CD8-positive, alpha-beta memory T cell (primary cell): ENCODE measurements around the gene MICALL2. TPM values are rescaled to one million over a fixed set of nuclear protein-coding genes. Genes with fewer than 3 reads are reported as not detected.

Experiments
- CTCF ChIA-PET: fragments of 350-600 bp; sonication (Branson Sonifier 250); formaldehyde crosslinking; loops from one replicate; lab custom pipeline; 2021; ENCODE audit warnings: antibody characterized with exemption; lab: Charles Lee
- POLR2A ChIA-PET: fragments of 350-600 bp; sonication (Branson Sonifier 250); formaldehyde crosslinking; loops from one replicate; lab custom pipeline; 2021; ENCODE audit warnings: antibody characterized with exemption; lab: Charles Lee
- DNase-seq, 5 donors: peaks; one replicate each; pipeline versions ENCODE4 v3.0.0 to v3.0.0-alpha.2; 2020 to 2022; ENCODE audit warnings: mixed read lengths in 1 of 5
- H3K27ac ChIP-seq: one replicate; pipeline ENCODE4 v1.7.0; 2013; ENCODE audit warnings: low read depth, mild to moderate bottlenecking, low read length, moderate library complexity
- H3K27me3 ChIP-seq: 2 replicates; pipeline ENCODE4 v1.7.0; 2013; ENCODE audit warnings: low read length, mild to moderate bottlenecking; ENCODE audit not compliant: insufficient read depth, poor library complexity, severe bottlenecking
- H3K36me3 ChIP-seq: 2 replicates; pipeline ENCODE4 v1.7.0; 2013; ENCODE audit warnings: mild to moderate bottlenecking, low read length, moderate library complexity; ENCODE audit not compliant: insufficient read depth
- H3K4me1 ChIP-seq: 2 replicates; pipeline ENCODE4 v1.7.0; 2013; ENCODE audit warnings: mild to moderate bottlenecking, low read length, moderate library complexity; ENCODE audit not compliant: insufficient read depth
- H3K4me3 ChIP-seq: 2 replicates; pipeline ENCODE4 v1.7.0; 2013; ENCODE audit warnings: mild to moderate bottlenecking, low read length
- H3K9me3 ChIP-seq: 2 replicates; pipeline ENCODE4 v1.7.0; 2013; ENCODE audit warnings: mild to moderate bottlenecking, low read length
- H3K27ac Mint-ChIP-seq, 8 donors: one replicate each; pipeline ENCODE4 v1.8.0; 2020 to 2021; ENCODE audit warnings: mixed read lengths in 8 of 8, mild to moderate bottlenecking in 6 of 8, inconsistent platforms in 3 of 8, moderate library complexity in 3 of 8
- H3K27me3 Mint-ChIP-seq, 2 donors: one replicate each; pipeline ENCODE4 v1.8.0; 2020 to 2021; ENCODE audit warnings: mixed read lengths in 2 of 2, mild to moderate bottlenecking in 1 of 2, moderate library complexity in 1 of 2
- H3K36me3 Mint-ChIP-seq, 3 donors: one replicate each; pipeline ENCODE4 v1.8.0; 2020 to 2021; ENCODE audit warnings: mixed read lengths in 3 of 3, inconsistent platforms in 1 of 3, mild to moderate bottlenecking in 1 of 3
- H3K4me1 Mint-ChIP-seq, 3 donors: one replicate each; pipeline ENCODE4 v1.8.0; 2020 to 2021; ENCODE audit warnings: mixed read lengths in 3 of 3, inconsistent platforms in 1 of 3, mild to moderate bottlenecking in 1 of 3
- H3K4me3 Mint-ChIP-seq, 7 donors: one replicate each; pipeline ENCODE4 v1.8.0; 2020 to 2021; ENCODE audit warnings: mixed read lengths in 7 of 7, mild to moderate bottlenecking in 6 of 7, moderate library complexity in 4 of 7, inconsistent platforms in 2 of 7
- H3K9me3 Mint-ChIP-seq, 5 donors: one replicate each; pipeline ENCODE4 v1.8.0; 2020 to 2022; ENCODE audit warnings: mixed read lengths in 5 of 5, mild to moderate bottlenecking in 3 of 5, moderate library complexity in 2 of 5, inconsistent platforms in 1 of 5
- polyA plus RNA-seq: library from polyadenylated mRNA; unstranded; fragments of 300-500 nt; fragmentation: Illumina TruSeq; gene quantifications from one replicate; pipeline ENCODE4 v1.2.3, GENCODE V29; 2021
- total RNA-seq, 2 experiments: library from RNA; stranded (reverse); gene quantifications; one replicate each; pipeline ENCODE4 v1.2.3, GENCODE V29; 2021

The MICALL2 gene
- total and polyA plus RNA-seq, 3 experiments from 2014 or later: 0.71 to 2.3 (median 2.1) TPM

- H3K4me3 Mint-ChIP-seq: peak overlapping the region in 1 of 7 donors; percentile 12
These were observed 40.6 kb downstream of the MICALL2 start for GRCh38 chr7:1418505-1419309.

GRCh38 chr7:1415389-1415990, 43.8 kb downstream of the MICALL2 start:
- H3K4me3 Mint-ChIP-seq: no peak overlapping the region
- no peaks in the 10 kb centered on the region for H3K36me3 Mint-ChIP-seq
- ChIA-PET POLR2A (no interaction called here), CTCF (no interaction called here)
- Histone ChIP-seq H3K4me3 (no peak overlapping the region), H3K27me3 (no peaks in the 10 kb centered on the region), H3K9me3 (no peaks in the 10 kb centered on the region), H3K36me3 (no peaks in the 10 kb centered on the region), H3K27ac (no peak overlapping the region), H3K4me1 (peaks cover 23% of the 10 kb centered on the region)
- DNase-seq: no peak
- no peaks in the 10 kb centered on the region for H3K9me3 Mint-ChIP-seq
- no peak overlapping the region for H3K27ac Mint-ChIP-seq
- H3K27me3 Mint-ChIP-seq: no peaks in the 10 kb centered on the region
- H3K4me1 Mint-ChIP-seq: peaks cover 25 to 30% (median 28%) of the 10 kb centered on the region in 3 donors

More at GRCh38 chr7:1418505-1419309, 40.6 kb downstream of the MICALL2 start:
- no peaks in the 10 kb centered on the region for H3K36me3 ChIP-seq
- H3K36me3 Mint-ChIP-seq: no peaks in the 10 kb centered on the region
- H3K9me3 Mint-ChIP-seq: no peaks in the 10 kb centered on the region
- peaks cover 1 to 7% of the 10 kb centered on the region in 2 donors for H3K27me3 Mint-ChIP-seq
- H3K27me3 ChIP-seq: no peaks in the 10 kb centered on the region
- no peaks in the 10 kb centered on the region for H3K9me3 ChIP-seq
- DNase-seq: no peak
- H3K27ac ChIP-seq: no peak overlapping the region
- peaks cover 14% of the 10 kb centered on the region for H3K4me1 ChIP-seq
- H3K4me3 ChIP-seq: no peak overlapping the region
- ChIA-PET POLR2A (interaction anchor here (0.6 kb wide), 1 partner anchor 318 kb away, joined by 4 read pairs; no protein-coding TSS in a partner anchor), CTCF (interaction anchor here (0.8 to 1.2 kb wide), 4 partner anchors 10 to 59 kb away, joined by 3 to 5 read pairs (median 3); no protein-coding TSS in a partner anchor)
- peaks cover 20 to 24% (median 24%) of the 10 kb centered on the region in 3 donors for H3K4me1 Mint-ChIP-seq
- peak overlapping the region in 1 of 8 donors; percentile 23 for H3K27ac Mint-ChIP-seq

- Mint-ChIP-seq H3K4me1 (peaks cover 23 to 28% (median 27%) of the 10 kb centered on the region in 3 donors), H3K9me3 (no peaks in the 10 kb centered on the region), H3K27me3 (peaks cover 0 to 5% of the 10 kb centered on the region in 2 donors), H3K36me3 (no peaks in the 10 kb centered on the region), H3K4me3 (no peak overlapping the region), H3K27ac (no peak overlapping the region)
- ChIA-PET CTCF (no interaction called here), POLR2A (no interaction called here)
- Histone ChIP-seq H3K4me1 (peaks cover 23% of the 10 kb centered on the region), H3K27ac (no peak overlapping the region), H3K36me3 (no peaks in the 10 kb centered on the region), H3K9me3 (no peaks in the 10 kb centered on the region), H3K27me3 (no peaks in the 10 kb centered on the region), H3K4me3 (no peak overlapping the region)
- DNase-seq: no peak
These were observed 45.2 kb downstream of the MICALL2 start for GRCh38 chr7:1413936-1414639.

DNA sequence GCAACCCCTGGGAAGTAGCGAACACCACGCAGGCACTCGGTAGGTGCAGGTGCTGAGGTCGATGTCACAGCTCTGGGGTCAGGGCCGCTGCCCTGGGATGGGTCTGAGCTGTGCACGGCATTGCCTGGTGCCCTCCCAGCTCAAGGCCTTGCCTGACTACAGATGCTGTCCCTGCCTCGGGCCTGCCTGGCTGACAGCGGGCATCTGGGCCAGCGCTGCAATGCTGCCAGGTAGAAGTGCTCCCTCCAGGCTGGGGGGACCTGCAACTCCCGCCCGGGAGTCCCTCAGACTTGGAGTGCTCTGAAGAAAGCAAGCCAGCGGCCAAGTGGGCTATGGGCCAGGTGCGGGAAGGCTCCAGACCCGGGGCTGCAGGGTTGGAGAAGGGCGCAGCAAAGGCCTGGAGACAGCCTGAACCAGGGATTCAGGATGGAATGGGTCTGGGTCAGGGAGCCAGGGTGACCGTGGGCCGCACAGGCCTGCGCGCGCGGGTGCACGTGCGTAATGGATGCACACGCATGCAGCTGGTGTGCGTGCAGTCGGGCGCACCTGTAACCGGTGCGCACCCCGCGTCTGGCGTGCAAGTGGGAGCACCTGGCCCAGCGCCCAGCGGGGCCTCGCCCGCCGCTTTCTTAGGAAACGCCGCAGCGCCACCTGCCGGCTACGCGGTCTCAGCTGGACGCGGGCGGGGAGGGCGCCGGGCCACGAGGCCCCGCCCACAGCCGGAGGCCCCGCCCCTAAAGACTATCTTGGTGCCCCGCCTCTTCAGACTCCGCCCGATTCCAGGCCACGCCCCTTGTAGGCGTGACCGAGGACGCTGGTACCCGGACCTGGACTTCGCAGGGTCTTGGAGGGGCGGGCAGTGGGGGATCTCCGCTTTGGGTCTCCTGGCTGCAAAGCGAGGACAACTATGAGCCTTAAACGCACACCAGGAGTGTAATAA, 46.7 kb downstream of the MICALL2 start:
- peaks cover 5 to 10% of the 10 kb centered on the region in 2 donors for H3K27me3 Mint-ChIP-seq
- H3K4me3 Mint-ChIP-seq: peak overlapping the region in 6 of 7 donors; percentile 31 to 64 (median 50)
- peaks cover 16% of the 10 kb centered on the region for H3K4me1 ChIP-seq
- no peaks in the 10 kb centered on the region for H3K27me3 ChIP-seq
- H3K4me3 ChIP-seq: peak overlapping the region; percentile 32
- no peaks in the 10 kb centered on the region for H3K9me3 Mint-ChIP-seq
- H3K27ac ChIP-seq: no peak overlapping the region
- CTCF ChIA-PET: interaction anchor here (0.7 to 1.6 kb wide), 6 partner anchors 8 to 237 kb away, joined by 3 to 8 read pairs (median 4); no protein-coding TSS in a partner anchor
- H3K36me3 Mint-ChIP-seq: no peaks in the 10 kb centered on the region
- DNase-seq: peak; percentile 84 to 91 (median 87)
- no peaks in the 10 kb centered on the region for H3K36me3 ChIP-seq
- peaks cover 15 to 20% (median 18%) of the 10 kb centered on the region in 3 donors for H3K4me1 Mint-ChIP-seq
- H3K9me3 ChIP-seq: no peaks in the 10 kb centered on the region
- POLR2A ChIA-PET: no interaction called here
- H3K27ac Mint-ChIP-seq: peak overlapping the region in 5 of 8 donors; percentile 35 to 73 (median 66)

DNA sequence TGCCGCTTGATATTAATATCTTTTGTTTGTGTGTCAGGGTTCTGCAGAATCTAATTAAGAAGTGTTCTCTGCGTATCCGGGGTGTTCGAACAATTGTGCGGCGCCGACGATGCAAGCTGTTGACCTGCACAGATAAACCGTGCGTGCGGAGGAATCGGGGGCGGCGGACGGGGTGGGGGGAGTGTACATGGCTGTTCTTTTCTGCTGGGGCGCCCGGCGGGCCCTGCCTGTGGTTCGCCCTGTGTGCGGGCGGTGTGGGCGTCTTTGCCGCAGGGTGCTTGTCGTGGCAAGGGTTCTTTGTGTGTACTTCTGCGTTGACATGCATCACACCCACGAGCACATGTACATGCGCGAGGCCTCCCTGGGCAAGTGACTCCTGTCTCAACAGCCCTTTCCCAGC, 47.9 kb downstream of the MICALL2 start:
- CTCF ChIA-PET: no interaction called here

DNA sequence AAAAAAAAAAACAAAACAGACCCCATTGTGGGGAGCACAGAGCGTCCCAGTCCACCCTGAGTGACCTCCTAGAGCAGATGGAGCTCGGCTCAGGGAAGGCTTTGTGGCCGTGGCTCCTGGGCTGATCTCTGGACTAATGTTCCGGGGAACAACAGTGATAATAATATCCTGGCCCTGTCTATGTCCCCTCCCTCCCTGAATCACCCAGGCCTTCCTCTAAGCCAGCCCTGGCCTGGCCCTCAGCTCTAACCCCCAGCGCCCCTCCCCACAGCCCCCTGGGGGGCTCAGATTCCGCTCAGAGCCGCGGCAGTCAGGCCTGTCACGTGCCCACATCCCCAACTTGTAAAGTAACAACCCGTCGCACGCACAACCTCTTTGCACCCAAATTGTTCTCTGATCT, 48.3 kb downstream of the MICALL2 start:
- Histone ChIP-seq H3K9me3 (no peaks in the 10 kb centered on the region), H3K4me1 (peaks cover 9% of the 10 kb centered on the region), H3K4me3 (no peak overlapping the region), H3K27me3 (no peaks in the 10 kb centered on the region), H3K27ac (no peak overlapping the region), H3K36me3 (no peaks in the 10 kb centered on the region)
- H3K27me3 Mint-ChIP-seq: peaks cover 9 to 16% of the 10 kb centered on the region in 2 donors
- no peaks in the 10 kb centered on the region for H3K9me3 Mint-ChIP-seq
- no peak overlapping the region for H3K4me3 Mint-ChIP-seq
- POLR2A ChIA-PET: no interaction called here
- no peak for DNase-seq
- H3K4me1 Mint-ChIP-seq: peaks cover 5 to 6% (median 6%) of the 10 kb centered on the region in 3 donors
- CTCF ChIA-PET: no interaction called here
- no peaks in the 10 kb centered on the region for H3K36me3 Mint-ChIP-seq
- H3K27ac Mint-ChIP-seq: no peak overlapping the region

More for the DNA sequence above, 47.9 kb downstream of the MICALL2 start:
- Histone ChIP-seq H3K9me3 (no peaks in the 10 kb centered on the region), H3K4me1 (peaks cover 9% of the 10 kb centered on the region), H3K27me3 (no peaks in the 10 kb centered on the region), H3K36me3 (no peaks in the 10 kb centered on the region), H3K27ac (no peak overlapping the region), H3K4me3 (no peak overlapping the region)
- peak overlapping the region in 1 of 7 donors; percentile 67 for H3K4me3 Mint-ChIP-seq
- H3K27ac Mint-ChIP-seq: no peak overlapping the region
- POLR2A ChIA-PET: no interaction called here
- H3K36me3 Mint-ChIP-seq: no peaks in the 10 kb centered on the region
- H3K9me3 Mint-ChIP-seq: no peaks in the 10 kb centered on the region
- peaks cover 7 to 10% (median 9%) of the 10 kb centered on the region in 3 donors for H3K4me1 Mint-ChIP-seq
- H3K27me3 Mint-ChIP-seq: peaks cover 5 to 13% of the 10 kb centered on the region in 2 donors
- DNase-seq: no peak

GRCh38 chr7:1409555-1409954, 49.7 kb downstream of the MICALL2 start:
- Histone ChIP-seq H3K4me3 (no peak overlapping the region), H3K9me3 (no peaks in the 10 kb centered on the region), H3K4me1 (peaks cover 9% of the 10 kb centered on the region), H3K27ac (no peak overlapping the region), H3K27me3 (peaks cover 7% of the 10 kb centered on the region), H3K36me3 (no peaks in the 10 kb centered on the region)
- Mint-ChIP-seq H3K4me1 (peaks cover 5 to 6% (median 6%) of the 10 kb centered on the region in 3 donors), H3K36me3 (no peaks in the 10 kb centered on the region), H3K9me3 (no peaks in the 10 kb centered on the region), H3K27ac (no peak overlapping the region), H3K27me3 (peaks cover 17 to 22% of the 10 kb centered on the region in 2 donors), H3K4me3 (no peak overlapping the region)
- no peak for DNase-seq
- ChIA-PET POLR2A (no interaction called here), CTCF (interaction anchor here (0.9 to 1.2 kb wide), 2 partner anchors 23 to 65 kb away, joined by 3 read pairs; no protein-coding TSS in a partner anchor)
